DOHH2 (cell line): ENCODE results near the gene ARF1.

ENCODE experiments used
- CTCF ChIP-seq: fragments of 200-600 bp; sonication (generic); IDR thresholded peaks from one replicate; pipeline ENCODE4 v1.5.1; 2014; ENCODE audit warnings: antibody characterized with exemption, mild to moderate bottlenecking, low read depth, low read length; ENCODE audit not compliant: poor library complexity, severe bottlenecking
- EZH2phosphoT487 ChIP-seq: fragments of 200-600 bp; sonication (generic); IDR thresholded peaks from 2 replicates; pipeline ENCODE4 v1.6.1; 2017; ENCODE audit warnings: borderline replicate concordance, mild to moderate bottlenecking, antibody characterized with exemption, low read length, moderate library complexity, mixed read lengths

- TF ChIP-seq CTCF (no peak), EZH2phosphoT487 (no peak)
These were observed 41.2 kb upstream of the ARF1 start for GRCh38 chr1:228041316-228041715.
